IMR-90 (cell line): Measurements from ENCODE around the gene CTNS. TPM values are rescaled to one million over a fixed set of nuclear protein-coding genes. Genes with fewer than 3 reads are reported as not detected.

Source experiments
- ATAC-seq: fragments of 200-7000 bp; cut with Tn5 transposase; 2 replicates; pipeline ENCODE4 v1.9.1; 2020; ENCODE audit warnings: low read depth, mild to moderate bottlenecking, moderate library complexity
- BruUV-seq: library from RNA; stranded (reverse); fragments of 400-500 nt; replicated peaks from 2 replicates; lab custom pipeline; 2021; lab: Mats Ljungman, UMichigan
- CTCF ChIA-PET: fragments of 300-600 bp; formaldehyde crosslinking; extraction: SDS; loops from one replicate; lab custom pipeline; 2021; ENCODE audit warnings: antibody characterized with exemption; lab: Yijun Ruan, JAX
- POLR2A ChIA-PET: fragments of 300-600 bp; sonication (Branson Sonifier 250); formaldehyde crosslinking; loops from one replicate; lab custom pipeline; 2022; ENCODE audit warnings: antibody characterized with exemption; ENCODE audit not compliant: unreplicated experiment; lab: Charles Lee
- DNase-seq: peaks from one replicate; pipeline ENCODE4 v3.0.0; 2013
- H2AFZ ChIP-seq: replicated peaks from 2 replicates; pipeline ENCODE3; 2013; ENCODE audit warnings: low read length, mild to moderate bottlenecking; ENCODE audit not compliant: poor library complexity
- H2AK5ac ChIP-seq: 2 replicates; pipeline ENCODE4 v1.6.1; 2013; ENCODE audit warnings: low read depth, low read length, inconsistent platforms
- H2AK9ac ChIP-seq: replicated peaks from 2 replicates; pipeline ENCODE3; 2013; ENCODE audit warnings: mild to moderate bottlenecking, low read depth, low read length, moderate library complexity; ENCODE audit not compliant: poor library complexity
- H2BK120ac ChIP-seq: 2 replicates; pipeline ENCODE4 v1.6.1; 2013; ENCODE audit warnings: low read depth, low read length, inconsistent platforms
- H2BK15ac ChIP-seq: 3 replicates; pipeline ENCODE4 v1.6.1; 2013; ENCODE audit warnings: low read depth, low read length, inconsistent platforms
- H2BK20ac ChIP-seq: 2 replicates; pipeline ENCODE4 v1.6.1; 2013; ENCODE audit warnings: low read depth, mild to moderate bottlenecking, inconsistent platforms, low read length, moderate library complexity
- H2BK5ac ChIP-seq: 2 replicates; pipeline ENCODE4 v1.6.1; 2013; ENCODE audit warnings: mild to moderate bottlenecking, low read depth, low read length, inconsistent platforms; ENCODE audit not compliant: poor library complexity, severe bottlenecking
- H3K14ac ChIP-seq: replicated peaks from 2 replicates; pipeline ENCODE4 v1.6.1; 2013; ENCODE audit warnings: low read depth, low read length, inconsistent platforms
- H3K18ac ChIP-seq: 2 replicates; pipeline ENCODE4 v1.6.1; 2013; ENCODE audit warnings: low read depth, low read length, control low read depth
- H3K23ac ChIP-seq: 2 replicates; pipeline ENCODE4 v1.6.1; 2013; ENCODE audit warnings: low read depth, low read length, inconsistent platforms
- H3K27ac ChIP-seq: 2 replicates; pipeline ENCODE4 v1.5.1; 2013; ENCODE audit warnings: mild to moderate bottlenecking, control low read depth, low read length; ENCODE audit not compliant: insufficient read depth
- H3K27me3 ChIP-seq: 2 replicates; pipeline ENCODE4 v1.6.1; 2013; ENCODE audit warnings: low read length; ENCODE audit not compliant: control insufficient read depth, insufficient read depth
- H3K36me3 ChIP-seq: 2 replicates; pipeline ENCODE4 v1.6.1; 2013; ENCODE audit warnings: low read length, mixed read lengths; ENCODE audit not compliant: control insufficient read depth, insufficient read depth
- H3K4ac ChIP-seq: 2 replicates; pipeline ENCODE4 v1.6.1; 2013; ENCODE audit warnings: low read depth, low read length, inconsistent platforms
- H3K4me1 ChIP-seq: 2 replicates; pipeline ENCODE4 v1.6.1; 2013; ENCODE audit warnings: low read length, mixed read lengths; ENCODE audit not compliant: control insufficient read depth, insufficient read depth
- H3K4me2 ChIP-seq: 2 replicates; pipeline ENCODE4 v1.6.1; 2013; ENCODE audit warnings: low read depth, mild to moderate bottlenecking, control low read depth, low read length, moderate library complexity
- H3K4me3 ChIP-seq: 2 replicates; pipeline ENCODE4 v1.5.1; 2013; ENCODE audit warnings: low read depth, mild to moderate bottlenecking, control low read depth, low read length, moderate library complexity; ENCODE audit not compliant: insufficient read depth
- H3K56ac ChIP-seq: 2 replicates; pipeline ENCODE4 v1.6.1; 2013; ENCODE audit warnings: low read length, inconsistent platforms; ENCODE audit not compliant: insufficient read depth; ENCODE audit errors: extremely low read depth
- H3K79me1 ChIP-seq, 2 experiments: 2 replicates each; pipeline ENCODE4 v1.6.1; 2013; ENCODE audit warnings: low read length in 2 of 2, inconsistent platforms in 1 of 2, low read depth in 1 of 2
- H3K9ac ChIP-seq: 2 replicates; pipeline ENCODE4 v1.6.1; 2013; ENCODE audit warnings: low read depth, low read length, control low read depth
- H3K9me1 ChIP-seq: 2 replicates; pipeline ENCODE4 v1.6.1; 2013; ENCODE audit warnings: low read length, inconsistent platforms; ENCODE audit not compliant: insufficient read depth
- H3K9me3 ChIP-seq: 2 replicates; pipeline ENCODE4 v1.6.1; 2013; ENCODE audit warnings: low read length; ENCODE audit not compliant: control insufficient read depth, insufficient read depth
- H4K20me1 ChIP-seq: 2 replicates; pipeline ENCODE4 v1.6.1; 2013; ENCODE audit warnings: low read length, inconsistent platforms; ENCODE audit not compliant: insufficient read depth
- H4K5ac ChIP-seq: 2 replicates; pipeline ENCODE4 v1.6.1; 2013; ENCODE audit warnings: mild to moderate bottlenecking, low read depth, low read length, control low read depth
- H4K8ac ChIP-seq, 2 experiments: 2 replicates each; pipeline ENCODE4 v1.6.1; 2013; ENCODE audit warnings: low read depth in 2 of 2, low read length in 2 of 2, control low read depth in 1 of 2, inconsistent platforms in 1 of 2
- H4K91ac ChIP-seq: 2 replicates; pipeline ENCODE4 v1.6.1; 2013; ENCODE audit warnings: low read depth, low read length, inconsistent platforms; ENCODE audit not compliant: insufficient read depth
- BHLHE40 ChIP-seq: fragments of 150-350 bp; IDR thresholded peaks from 2 replicates; pipeline ENCODE4 v1.6.1; 2016; ENCODE audit warnings: mild to moderate bottlenecking, low read depth, low read length
- CEBPB ChIP-seq: IDR thresholded peaks from 2 replicates; pipeline ENCODE4 v1.6.1; 2012; ENCODE audit warnings: low read depth, low read length, improper control_type of control experiment
- FOS ChIP-seq: fragments of 150-350 bp; IDR thresholded peaks from 2 replicates; pipeline ENCODE4 v1.6.1; 2016; ENCODE audit warnings: low read depth, low read length
- NFE2L2 ChIP-seq: fragments of 150-350 bp; IDR thresholded peaks from 2 replicates; pipeline ENCODE4 v1.6.1; 2016; ENCODE audit warnings: low read depth, mild to moderate bottlenecking, low read length
- RCOR1 ChIP-seq: IDR thresholded peaks from 2 replicates; pipeline ENCODE4 v1.6.1; 2012; ENCODE audit warnings: mild to moderate bottlenecking, low read length, improper control_type of control experiment; ENCODE audit not compliant: insufficient replicate concordance
- RFX5 ChIP-seq: IDR thresholded peaks from 2 replicates; pipeline ENCODE4 v1.8.0; 2012; ENCODE audit warnings: low read depth, mild to moderate bottlenecking, low read length, moderate library complexity
- USF2 ChIP-seq: fragments of 150-350 bp; IDR thresholded peaks from 2 replicates; pipeline ENCODE4 v1.6.1; 2017; ENCODE audit warnings: mild to moderate bottlenecking, antibody characterized with exemption, low read length, low read depth
- WGBS, 2 experiments: methylation state at CpG; one replicate each; pipeline versions ENCODE4 v1.1.5 to v1.1.7; 2013; ENCODE audit warnings: missing lambda C conversion rate in 2 of 2; ENCODE audit not compliant: insufficient read length in 1 of 2; ENCODE audit errors: extremely low coverage in 2 of 2; 5-methylcytosine and 5-hydroxymethylcytosine counted together
- dilution Hi-C: fragments of 300-500 bp; cut with HindIII; formaldehyde crosslinking; loops from one replicate; pipeline ENCODE4 v1.14.3; 2018; ENCODE audit warnings: low sequenced_read_pairs; ENCODE audit not compliant: unreplicated experiment
- in situ Hi-C: fragments of 300-500 bp; cut with MboI; formaldehyde crosslinking; loops from 3 replicates; pipeline ENCODE4 v1.14.3; 2019; ENCODE audit warnings: low sequenced_read_pairs, inconsistent platforms, mixed read lengths
- intact Hi-C: fragments of 100-400 bp; cut with micrococcal nuclease; formaldehyde crosslinking; loops from 2 replicates; pipeline ENCODE4 v1.10.0; 2022
- polyA plus RNA-seq, 3 experiments: library from polyadenylated mRNA; depleted of rRNA; stranded (reverse); fragments of >200 nt; gene quantifications; 2 replicates each; pipeline ENCODE4 v1.2.3, GENCODE V29; 2012; ENCODE audit warnings: low replicate concordance in 1 of 3
- total RNA-seq: library from RNA; depleted of rRNA; stranded (reverse); fragments of >200 nt; gene quantifications from 2 replicates; pipeline ENCODE4 v1.2.3, GENCODE V29; 2012

Gene CTNS
- total and polyA plus RNA-seq, 2 of the 4 experiments (the other 2 are of a cell fraction) = 4.7 to 5.3 TPM

GRCh38 chr17:3632287-3632686, 4.3 kb upstream of the CTNS start:
- dilution Hi-C loops = no loop called here
- intact Hi-C loops = no loop called here
- H4K20me1 ChIP-seq = no peaks in the 10 kb centered on the region; the same call in 1 of the 2 replicates
- 97% methylated on average over 5 of the region's 7 CpGs; no CpG with 5 or more reads in 1 of the 2 experiments for WGBS, 2 experiments
- H4K5ac ChIP-seq = no peak overlapping the region
- no peak overlapping the region for H2BK20ac ChIP-seq
- no peak overlapping the region for H2AK5ac ChIP-seq
- H3K23ac ChIP-seq = no peak overlapping the region
- no peaks in the 10 kb centered on the region for H3K9me3 ChIP-seq
- H2BK120ac ChIP-seq = no peak overlapping the region
- H2BK15ac ChIP-seq = no peak overlapping the region
- no peaks in the 10 kb centered on the region for H3K27me3 ChIP-seq
- H3K9ac ChIP-seq = no peak overlapping the region
- H3K27ac ChIP-seq = no peak overlapping the region
- peaks cover 17% of the 10 kb centered on the region for H3K36me3 ChIP-seq
- no peak overlapping the region for H3K18ac ChIP-seq
- no TSS peak for BruUV-seq
- H3K14ac ChIP-seq = no peak overlapping the region
- peaks cover 10 to 37% of the 10 kb centered on the region in 2 experiments for H3K79me1 ChIP-seq
- POLR2A ChIA-PET = no interaction called here
- H2AK9ac ChIP-seq = no peak overlapping the region
- H4K8ac ChIP-seq = no peak overlapping the region
- DNase-seq (no peak), ATAC-seq (no peak)
- H2BK5ac ChIP-seq = no peak overlapping the region
- H3K56ac ChIP-seq = no peak overlapping the region
- no peaks in the 10 kb centered on the region for H3K9me1 ChIP-seq
- H3K4me2 ChIP-seq = no peak overlapping the region
- no peak overlapping the region for H3K4me3 ChIP-seq
- H2AFZ ChIP-seq = no peak overlapping the region
- H4K91ac ChIP-seq = no peak overlapping the region
- no peak overlapping the region for H3K4ac ChIP-seq
- in situ Hi-C loops = no loop called here
- TF ChIP-seq RCOR1 (no peak), FOS (no peak), NFE2L2 (no peak), RFX5 (no peak), USF2 (no peak), BHLHE40 (no peak), CEBPB (no peak)
- H3K4me1 ChIP-seq = peaks cover 4% of the 10 kb centered on the region; the same call in 1 of the 2 replicates
- CTCF ChIA-PET = interaction anchor here (0.6 kb wide), 1 partner anchor 14 kb away, joined by 4 read pairs; no protein-coding TSS in a partner anchor
